Skeletal muscle satellite cell (primary cell): Measurements from ENCODE around the gene TAS2R38.
A peak's percentile ranks its signal among the peaks of the same experiment; 100 is the strongest.

Experiments used
- H3K27me3 ChIP-seq: 2 replicates; pipeline ENCODE4 v1.7.0; 2013; ENCODE audit warnings: low read length; ENCODE audit not compliant: control insufficient read depth, insufficient read depth
- H3K36me3 ChIP-seq: 2 replicates; pipeline ENCODE4 v1.7.0; 2013; ENCODE audit warnings: mild to moderate bottlenecking, control low read depth, low read length; ENCODE audit not compliant: insufficient read depth
- H3K4me1 ChIP-seq: 2 replicates; pipeline ENCODE4 v1.7.0; 2013; ENCODE audit warnings: low read length; ENCODE audit not compliant: control insufficient read depth, insufficient read depth
- H3K4me2 ChIP-seq: 2 replicates; pipeline ENCODE4 v1.7.0; 2013; ENCODE audit warnings: mild to moderate bottlenecking, low read length
- H3K4me3 ChIP-seq: 2 replicates; pipeline ENCODE4 v1.7.0; 2013; ENCODE audit warnings: low read length
- H3K9ac ChIP-seq: 2 replicates; pipeline ENCODE4 v1.7.0; 2013; ENCODE audit warnings: mild to moderate bottlenecking, low read depth, low read length, moderate library complexity
- H3K9me3 ChIP-seq: replicated peaks from 2 replicates; pipeline ENCODE4 v1.7.0; 2013; ENCODE audit warnings: mild to moderate bottlenecking, control low read depth, low read length

The TAS2R38 gene

DNA sequence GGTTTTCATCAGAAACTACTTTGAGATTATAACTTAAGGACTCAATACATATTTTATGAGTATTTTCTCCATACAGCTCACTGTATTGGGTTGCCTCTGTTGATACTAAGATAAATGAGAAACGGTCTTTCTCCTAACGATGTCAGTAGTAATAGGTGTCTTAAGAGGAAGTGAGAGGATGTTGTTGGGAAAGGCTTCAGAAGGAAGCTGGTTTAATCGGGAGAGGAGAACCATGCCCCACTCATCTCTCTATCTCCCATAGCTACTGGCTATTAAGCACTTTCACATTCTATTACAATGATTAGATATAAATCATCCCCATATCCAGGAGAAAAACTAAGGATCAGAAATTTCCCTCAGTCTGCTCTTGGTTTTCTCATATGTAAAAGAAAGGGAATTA, 28.8 kb downstream of the TAS2R38 start:
- Histone ChIP-seq H3K36me3 (no peaks in the 10 kb centered on the region), H3K4me1 (peaks cover 17% of the 10 kb centered on the region)

GRCh38 chr7:141943846-141944245, 29.7 kb downstream of the TAS2R38 start:
- Histone ChIP-seq H3K36me3 (no peaks in the 10 kb centered on the region), H3K27me3 (no peaks in the 10 kb centered on the region), H3K9me3 (no peaks in the 10 kb centered on the region), H3K4me1 (peaks cover 17% of the 10 kb centered on the region), H3K9ac (no peak overlapping the region), H3K4me3 (no peak overlapping the region), H3K4me2 (no peak overlapping the region)

More for the DNA sequence above, 28.8 kb downstream of the TAS2R38 start:
- Histone ChIP-seq H3K27me3 (no peaks in the 10 kb centered on the region), H3K4me2 (peak overlapping the region; percentile 4), H3K9ac (peak overlapping the region; percentile 38), H3K9me3 (no peaks in the 10 kb centered on the region), H3K4me3 (no peak overlapping the region)

- Histone ChIP-seq H3K4me2 (no peak overlapping the region), H3K27me3 (no peaks in the 10 kb centered on the region), H3K9me3 (no peaks in the 10 kb centered on the region), H3K4me3 (no peak overlapping the region), H3K4me1 (peaks cover 13% of the 10 kb centered on the region), H3K9ac (no peak overlapping the region), H3K36me3 (no peaks in the 10 kb centered on the region)
Observed at GRCh38 chr7:141941075-141941474, 32.5 kb downstream of the TAS2R38 start.

GRCh38 chr7:141930211-141930610, 43.4 kb downstream of the TAS2R38 start:
- H3K4me1 ChIP-seq: peaks cover 14% of the 10 kb centered on the region
- no peaks in the 10 kb centered on the region for H3K27me3 ChIP-seq
- H3K4me3 ChIP-seq: no peak overlapping the region
- no peak overlapping the region for H3K4me2 ChIP-seq
- no peaks in the 10 kb centered on the region for H3K36me3 ChIP-seq
- H3K9me3 ChIP-seq: no peaks in the 10 kb centered on the region
- H3K9ac ChIP-seq: no peak overlapping the region

DNA sequence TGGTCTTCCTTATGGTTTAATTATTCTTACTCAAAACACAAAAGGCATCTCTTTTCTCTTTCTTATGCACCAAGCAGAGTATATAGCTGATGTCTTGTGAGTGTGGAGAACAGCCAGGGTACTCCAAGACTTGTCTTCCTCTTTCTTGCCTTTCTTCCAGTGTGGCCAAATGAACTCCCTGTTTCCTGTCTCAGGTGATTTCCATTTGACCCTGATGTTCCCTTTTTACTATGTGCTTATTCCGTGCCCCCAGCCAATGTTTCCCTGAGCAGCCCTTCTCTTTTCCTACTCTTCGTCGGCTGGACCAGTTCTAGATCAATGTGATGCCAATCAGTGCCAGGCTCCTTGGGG, 44.8 kb downstream of the TAS2R38 start:
- Histone ChIP-seq H3K36me3 (no peaks in the 10 kb centered on the region), H3K4me2 (no peak overlapping the region), H3K4me1 (peaks cover 10% of the 10 kb centered on the region), H3K9ac (no peak overlapping the region), H3K27me3 (no peaks in the 10 kb centered on the region), H3K9me3 (no peaks in the 10 kb centered on the region), H3K4me3 (no peak overlapping the region)

DNA sequence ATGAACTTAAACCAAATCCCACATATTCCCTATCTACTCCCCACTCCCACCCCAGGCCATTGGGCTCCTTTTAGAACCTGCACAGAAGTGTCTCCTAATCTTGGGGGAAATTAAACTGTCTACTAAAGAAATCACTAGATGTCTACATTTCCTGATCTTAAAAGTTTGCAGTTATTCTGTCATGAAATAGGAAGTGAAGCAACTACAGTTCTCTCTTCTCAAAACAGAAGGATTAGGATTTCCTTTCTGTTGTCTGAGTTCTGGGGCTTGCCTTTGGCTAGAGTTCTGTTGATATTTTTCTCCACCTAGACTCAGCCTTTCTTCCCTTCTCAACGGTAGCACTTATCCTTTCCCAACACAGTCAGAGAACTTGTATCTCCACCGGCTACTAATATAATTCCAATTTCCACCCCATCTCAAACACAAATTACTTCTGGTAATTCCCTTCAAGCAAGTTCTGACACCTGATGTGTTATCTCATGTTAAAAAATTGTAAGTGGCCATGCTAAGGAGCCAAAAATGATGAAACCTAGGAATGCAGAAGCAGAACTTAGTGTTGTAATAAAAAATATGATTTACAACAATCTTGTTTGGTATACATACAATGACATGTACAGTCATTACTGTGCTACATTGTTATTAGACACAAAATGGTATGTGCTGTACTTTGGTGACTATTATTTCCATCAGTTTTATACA, 45.3 kb downstream of the TAS2R38 start:
- Histone ChIP-seq H3K4me3 (no peak overlapping the region), H3K4me2 (no peak overlapping the region), H3K27me3 (no peaks in the 10 kb centered on the region), H3K4me1 (peaks cover 8% of the 10 kb centered on the region), H3K36me3 (no peaks in the 10 kb centered on the region), H3K9ac (no peak overlapping the region), H3K9me3 (no peaks in the 10 kb centered on the region)
